ENCODE measurements around the gene HOXB6.

- TF ChIP-seq ZFX (IDR thresholded peaks at IDR 0.05; ENCODE audit: borderline replicate concordance) (no peak), CTCF (IDR thresholded peaks at IDR 0.05) (no peak)
Observed at GRCh38 chr17:48590607-48591161, 14.1 kb downstream of the HOXB6 start.

Data from 22Rv1 (cell line).